GM18870 (cell line): ENCODE results near the gene TRAPPC2.
"Not testable (repeated sequence)": the region's sequence is repeated elsewhere in the genome, so short reads cannot be mapped to it uniquely, and the experiment has no call there.

Source experiments
- ATAC-seq: cut with Tn5 transposase; IDR thresholded peaks from one replicate; pipeline ENCODE4 v1.9.1; 2021; ENCODE audit warnings: moderate library complexity; ENCODE audit not compliant: unreplicated experiment

The TRAPPC2 gene

GRCh38 chrX:13748486-13748885, 14.1 kb upstream of the TRAPPC2 start:
- no peak for ATAC-seq

- no peak for ATAC-seq
Measured at GRCh38 chrX:13747836-13748235, 13.4 kb upstream of the TRAPPC2 start.

- peak; percentile 89 for ATAC-seq
Measured at GRCh38 chrX:13742397-13743176, 8.2 kb upstream of the TRAPPC2 start.

GRCh38 chrX:13741695-13742094, 7.3 kb upstream of the TRAPPC2 start:
- no peak for ATAC-seq

GRCh38 chrX:13733506-13733905, 914 bp downstream of the TRAPPC2 start:
- ATAC-seq, result no peak

- no peak for ATAC-seq
Measured at GRCh38 chrX:13732246-13733067, 2.0 kb downstream of the TRAPPC2 start.

- ATAC-seq, result not testable (repeated sequence)
Measured at GRCh38 chrX:13730523-13730922, 3.9 kb downstream of the TRAPPC2 start.

- ATAC-seq, result not testable (repeated sequence)
Measured at GRCh38 chrX:13726583-13726982, 7.8 kb downstream of the TRAPPC2 start.

- ATAC-seq, result not testable (repeated sequence)
Measured at GRCh38 chrX:13724878-13725277, 9.5 kb downstream of the TRAPPC2 start.

- ATAC-seq, result no peak
Measured at GRCh38 chrX:13721819-13722519, 12.5 kb downstream of the TRAPPC2 start.

- no peak for ATAC-seq
Measured at GRCh38 chrX:13721371-13721770, 13.0 kb downstream of the TRAPPC2 start.

GRCh38 chrX:13719192-13719856, 15.1 kb downstream of the TRAPPC2 start:
- no peak for ATAC-seq

GRCh38 chrX:13717700-13718472, 16.5 kb downstream of the TRAPPC2 start:
- ATAC-seq, result no peak

GRCh38 chrX:13716905-13717304, 17.5 kb downstream of the TRAPPC2 start:
- no peak for ATAC-seq

- ATAC-seq, result no peak
Measured at GRCh38 chrX:13716455-13716854, 18.0 kb downstream of the TRAPPC2 start.

- no peak for ATAC-seq
Measured at GRCh38 chrX:13711141-13711540, 23.3 kb downstream of the TRAPPC2 start.

GRCh38 chrX:13703589-13703988, 30.8 kb downstream of the TRAPPC2 start:
- no peak for ATAC-seq

- no peak for ATAC-seq
Measured at GRCh38 chrX:13703135-13703534, 31.3 kb downstream of the TRAPPC2 start.

- ATAC-seq, result no peak
Measured at GRCh38 chrX:13702111-13702789, 32.2 kb downstream of the TRAPPC2 start.

- ATAC-seq, result no peak
Measured at GRCh38 chrX:13700380-13700779, 34.0 kb downstream of the TRAPPC2 start.
